Gastrocnemius medialis (tissue), 4 donors: ENCODE data around the gene ANKRD12.

Source experiments
- POLR2A ChIP-seq, 2 donors: fragments of 450-650 bp; IDR thresholded peaks; one replicate each; pipeline ENCODE4 v1.6.1; 2017; ENCODE audit warnings: antibody characterized with exemption in 2 of 2, mild to moderate bottlenecking in 2 of 2, moderate library complexity in 2 of 2
- TF ChIP-seq, protein P1 (sequence below), 5 experiments: fragments of 450-650 bp in 3 of 5; fragments of 200-600 bp in 2 of 5; sonication (generic) in 2 of 5; IDR thresholded peaks in 4 of 5; conservative IDR thresholded peaks in 1 of 5; 1 replicate in 4 of 5; 2 replicates in 1 of 5; pipeline ENCODE4 v1.5.1; 2016 to 2019; ENCODE audit warnings: antibody characterized with exemption in 5 of 5, mild to moderate bottlenecking in 3 of 5, moderate library complexity in 3 of 5

DNA sequence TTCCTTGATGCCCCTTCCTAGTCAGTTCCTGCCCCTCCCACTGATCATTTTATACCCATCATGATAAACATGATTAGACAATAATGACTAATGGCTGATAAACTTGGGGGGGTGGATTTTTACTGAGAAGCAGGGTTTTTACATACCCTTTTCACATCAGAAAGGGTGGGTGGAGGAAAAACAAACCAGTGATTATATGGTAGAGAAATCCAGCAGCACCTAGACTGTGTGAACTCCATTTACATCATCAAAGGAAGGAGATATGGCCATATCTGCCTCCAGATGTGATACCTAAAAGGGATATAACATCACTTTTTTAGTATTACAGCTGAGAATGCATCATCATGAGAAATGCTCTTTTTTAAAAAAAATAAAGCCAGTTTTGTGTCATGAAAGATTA lies 89.9 kb downstream of the ANKRD12 start:
- TF ChIP-seq, protein P1, sequence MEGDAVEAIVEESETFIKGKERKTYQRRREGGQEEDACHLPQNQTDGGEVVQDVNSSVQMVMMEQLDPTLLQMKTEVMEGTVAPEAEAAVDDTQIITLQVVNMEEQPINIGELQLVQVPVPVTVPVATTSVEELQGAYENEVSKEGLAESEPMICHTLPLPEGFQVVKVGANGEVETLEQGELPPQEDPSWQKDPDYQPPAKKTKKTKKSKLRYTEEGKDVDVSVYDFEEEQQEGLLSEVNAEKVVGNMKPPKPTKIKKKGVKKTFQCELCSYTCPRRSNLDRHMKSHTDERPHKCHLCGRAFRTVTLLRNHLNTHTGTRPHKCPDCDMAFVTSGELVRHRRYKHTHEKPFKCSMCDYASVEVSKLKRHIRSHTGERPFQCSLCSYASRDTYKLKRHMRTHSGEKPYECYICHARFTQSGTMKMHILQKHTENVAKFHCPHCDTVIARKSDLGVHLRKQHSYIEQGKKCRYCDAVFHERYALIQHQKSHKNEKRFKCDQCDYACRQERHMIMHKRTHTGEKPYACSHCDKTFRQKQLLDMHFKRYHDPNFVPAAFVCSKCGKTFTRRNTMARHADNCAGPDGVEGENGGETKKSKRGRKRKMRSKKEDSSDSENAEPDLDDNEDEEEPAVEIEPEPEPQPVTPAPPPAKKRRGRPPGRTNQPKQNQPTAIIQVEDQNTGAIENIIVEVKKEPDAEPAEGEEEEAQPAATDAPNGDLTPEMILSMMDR (IDR thresholded peaks at IDR 0.05 in 4 of 5, conservative IDR thresholded peaks at IDR 0.05 in 1 of 5): no peak
- no peak for TF ChIP-seq POLR2A (IDR thresholded peaks at IDR 0.05)
